ENCODE data around the gene SGO1.

SGO1 gene

GRCh38 chr3:20181276-20181675 lies 4.7 kb downstream of the SGO1 start:
- TF ChIP-seq, protein P1, sequence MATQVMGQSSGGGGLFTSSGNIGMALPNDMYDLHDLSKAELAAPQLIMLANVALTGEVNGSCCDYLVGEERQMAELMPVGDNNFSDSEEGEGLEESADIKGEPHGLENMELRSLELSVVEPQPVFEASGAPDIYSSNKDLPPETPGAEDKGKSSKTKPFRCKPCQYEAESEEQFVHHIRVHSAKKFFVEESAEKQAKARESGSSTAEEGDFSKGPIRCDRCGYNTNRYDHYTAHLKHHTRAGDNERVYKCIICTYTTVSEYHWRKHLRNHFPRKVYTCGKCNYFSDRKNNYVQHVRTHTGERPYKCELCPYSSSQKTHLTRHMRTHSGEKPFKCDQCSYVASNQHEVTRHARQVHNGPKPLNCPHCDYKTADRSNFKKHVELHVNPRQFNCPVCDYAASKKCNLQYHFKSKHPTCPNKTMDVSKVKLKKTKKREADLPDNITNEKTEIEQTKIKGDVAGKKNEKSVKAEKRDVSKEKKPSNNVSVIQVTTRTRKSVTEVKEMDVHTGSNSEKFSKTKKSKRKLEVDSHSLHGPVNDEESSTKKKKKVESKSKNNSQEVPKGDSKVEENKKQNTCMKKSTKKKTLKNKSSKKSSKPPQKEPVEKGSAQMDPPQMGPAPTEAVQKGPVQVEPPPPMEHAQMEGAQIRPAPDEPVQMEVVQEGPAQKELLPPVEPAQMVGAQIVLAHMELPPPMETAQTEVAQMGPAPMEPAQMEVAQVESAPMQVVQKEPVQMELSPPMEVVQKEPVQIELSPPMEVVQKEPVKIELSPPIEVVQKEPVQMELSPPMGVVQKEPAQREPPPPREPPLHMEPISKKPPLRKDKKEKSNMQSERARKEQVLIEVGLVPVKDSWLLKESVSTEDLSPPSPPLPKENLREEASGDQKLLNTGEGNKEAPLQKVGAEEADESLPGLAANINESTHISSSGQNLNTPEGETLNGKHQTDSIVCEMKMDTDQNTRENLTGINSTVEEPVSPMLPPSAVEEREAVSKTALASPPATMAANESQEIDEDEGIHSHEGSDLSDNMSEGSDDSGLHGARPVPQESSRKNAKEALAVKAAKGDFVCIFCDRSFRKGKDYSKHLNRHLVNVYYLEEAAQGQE (IDR thresholded peaks at IDR 0.05; ENCODE audit: insufficient read depth in 1 of 2, low read depth in 2 of 2, low read length in 2 of 2): no peak
- TF ChIP-seq SIN3A (IDR thresholded peaks at IDR 0.05; ENCODE audit: borderline replicate concordance, insufficient read depth, low read length) (no peak), TAF1 (IDR thresholded peaks at IDR 0.05; ENCODE audit: borderline replicate concordance, insufficient read depth, low read length) (no peak), POLR2AphosphoS5 (IDR thresholded peaks at IDR 0.05; ENCODE audit: low read depth, low read length) (no peak), FOXP2 (optimal IDR thresholded peaks at IDR 0.05; ENCODE audit: borderline replicate concordance, extremely low read depth, extremely low read length, insufficient read depth) (no peak)

- TF ChIP-seq POLR2AphosphoS5 (IDR thresholded peaks at IDR 0.05; ENCODE audit: low read depth, low read length): no peak
Measured at GRCh38 chr3:20173844-20174410, 12.1 kb downstream of the SGO1 start.

DNA sequence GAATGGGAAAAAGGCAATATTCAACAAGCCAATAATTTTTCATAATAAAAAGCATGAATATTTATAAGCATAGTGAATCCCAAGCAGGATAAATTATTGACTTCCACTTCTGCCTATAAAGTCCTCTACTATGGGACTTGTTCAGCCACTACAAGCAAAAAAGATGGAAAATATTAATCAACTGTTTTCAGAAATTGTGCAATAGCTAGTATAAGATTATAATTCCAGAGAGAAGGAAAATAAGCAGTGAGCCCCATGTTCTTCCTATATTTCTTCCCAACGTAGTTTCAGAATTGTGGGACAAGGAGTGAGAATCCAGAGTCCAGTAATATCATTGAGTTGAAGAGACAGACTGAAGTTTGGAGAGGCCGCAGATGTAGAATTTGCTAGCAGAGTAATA lies 24.3 kb downstream of the SGO1 start:
- TF ChIP-seq SIN3A (IDR thresholded peaks at IDR 0.05; ENCODE audit: borderline replicate concordance, insufficient read depth, low read length) (no peak), TAF1 (IDR thresholded peaks at IDR 0.05; ENCODE audit: borderline replicate concordance, insufficient read depth, low read length) (no peak), FOXP2 (optimal IDR thresholded peaks at IDR 0.05; ENCODE audit: borderline replicate concordance, extremely low read depth, extremely low read length, insufficient read depth) (no peak), POLR2AphosphoS5 (IDR thresholded peaks at IDR 0.05; ENCODE audit: low read depth, low read length) (no peak)
- TF ChIP-seq, protein P1 (IDR thresholded peaks at IDR 0.05; ENCODE audit: insufficient read depth in 1 of 2, low read depth in 2 of 2, low read length in 2 of 2): no peak

GRCh38 chr3:20160230-20160629 lies 25.8 kb downstream of the SGO1 start:
- no peak for TF ChIP-seq FOXP2 (optimal IDR thresholded peaks at IDR 0.05; ENCODE audit: borderline replicate concordance, extremely low read depth, extremely low read length, insufficient read depth)
- no peak for TF ChIP-seq POLR2AphosphoS5 (IDR thresholded peaks at IDR 0.05; ENCODE audit: low read depth, low read length)

- no peak for TF ChIP-seq TAF1 (IDR thresholded peaks at IDR 0.05; ENCODE audit: borderline replicate concordance, insufficient read depth, low read length)
- no peak for TF ChIP-seq FOXP2 (optimal IDR thresholded peaks at IDR 0.05; ENCODE audit: borderline replicate concordance, extremely low read depth, extremely low read length, insufficient read depth)
- TF ChIP-seq, protein P1 (IDR thresholded peaks at IDR 0.05; ENCODE audit: insufficient read depth in 1 of 2, low read depth in 2 of 2, low read length in 2 of 2): no peak
- TF ChIP-seq SIN3A (IDR thresholded peaks at IDR 0.05; ENCODE audit: borderline replicate concordance, insufficient read depth, low read length): no peak
- TF ChIP-seq POLR2AphosphoS5 (IDR thresholded peaks at IDR 0.05; ENCODE audit: low read depth, low read length): no peak
Measured at GRCh38 chr3:20154928-20155327, 31.1 kb downstream of the SGO1 start.

GRCh38 chr3:20154078-20154477 lies 31.9 kb downstream of the SGO1 start:
- no peak for TF ChIP-seq FOXP2 (optimal IDR thresholded peaks at IDR 0.05; ENCODE audit: borderline replicate concordance, extremely low read depth, extremely low read length, insufficient read depth)
- TF ChIP-seq, protein P1 (IDR thresholded peaks at IDR 0.05; ENCODE audit: insufficient read depth in 1 of 2, low read depth in 2 of 2, low read length in 2 of 2): no peak
- TF ChIP-seq SIN3A (IDR thresholded peaks at IDR 0.05; ENCODE audit: borderline replicate concordance, insufficient read depth, low read length): no peak
- no peak for TF ChIP-seq TAF1 (IDR thresholded peaks at IDR 0.05; ENCODE audit: borderline replicate concordance, insufficient read depth, low read length)
- no peak for TF ChIP-seq POLR2AphosphoS5 (IDR thresholded peaks at IDR 0.05; ENCODE audit: low read depth, low read length)

All from PFSK-1 (cell line).